PC-3 (cell line): Measurements from ENCODE around the gene TNS3.

Source experiments
- CTCF ChIP-seq: fragments of 300-600 bp; sonication (generic); conservative IDR thresholded peaks from 2 replicates; pipeline ENCODE4 v1.5.1; 2017; ENCODE audit warnings: antibody characterized with exemption, low read depth, mild to moderate bottlenecking, low read length
- EZH2 ChIP-seq: fragments of 300-600 bp; sonication (generic); IDR thresholded peaks from one replicate; pipeline ENCODE4 v1.6.1; 2017; ENCODE audit warnings: antibody characterized with exemption, mild to moderate bottlenecking, low read length; ENCODE audit not compliant: unreplicated experiment
- EZH2phosphoT487 ChIP-seq: fragments of 300-600 bp; sonication (generic); IDR thresholded peaks from 2 replicates; pipeline ENCODE4 v1.6.1; 2018; ENCODE audit warnings: mild to moderate bottlenecking, antibody characterized with exemption, low read length, borderline replicate concordance

GRCh38 chr7:47253650-47254080 is 328.2 kb downstream of the TNS3 start:
- TF ChIP-seq CTCF: no peak
- TF ChIP-seq EZH2phosphoT487: no peak
- no peak for TF ChIP-seq EZH2
